ENCODE data around the gene CTH. TPM values are rescaled to one million over a fixed set of nuclear protein-coding genes. Genes with fewer than 3 reads are reported as not detected.
"Not testable (repeated sequence)": the region's sequence is repeated elsewhere in the genome, so short reads cannot be mapped to it uniquely, and the experiment has no call there.

The CTH gene
- total RNA-seq, 4 donors from 2014 or later = 1.7 to 4.4 (median 2.8) TPM

- TF ChIP-seq, protein P1, sequence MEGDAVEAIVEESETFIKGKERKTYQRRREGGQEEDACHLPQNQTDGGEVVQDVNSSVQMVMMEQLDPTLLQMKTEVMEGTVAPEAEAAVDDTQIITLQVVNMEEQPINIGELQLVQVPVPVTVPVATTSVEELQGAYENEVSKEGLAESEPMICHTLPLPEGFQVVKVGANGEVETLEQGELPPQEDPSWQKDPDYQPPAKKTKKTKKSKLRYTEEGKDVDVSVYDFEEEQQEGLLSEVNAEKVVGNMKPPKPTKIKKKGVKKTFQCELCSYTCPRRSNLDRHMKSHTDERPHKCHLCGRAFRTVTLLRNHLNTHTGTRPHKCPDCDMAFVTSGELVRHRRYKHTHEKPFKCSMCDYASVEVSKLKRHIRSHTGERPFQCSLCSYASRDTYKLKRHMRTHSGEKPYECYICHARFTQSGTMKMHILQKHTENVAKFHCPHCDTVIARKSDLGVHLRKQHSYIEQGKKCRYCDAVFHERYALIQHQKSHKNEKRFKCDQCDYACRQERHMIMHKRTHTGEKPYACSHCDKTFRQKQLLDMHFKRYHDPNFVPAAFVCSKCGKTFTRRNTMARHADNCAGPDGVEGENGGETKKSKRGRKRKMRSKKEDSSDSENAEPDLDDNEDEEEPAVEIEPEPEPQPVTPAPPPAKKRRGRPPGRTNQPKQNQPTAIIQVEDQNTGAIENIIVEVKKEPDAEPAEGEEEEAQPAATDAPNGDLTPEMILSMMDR (IDR thresholded peaks at IDR 0.05) = no peak
- no peak for TF ChIP-seq POLR2A (IDR thresholded peaks at IDR 0.05)
- Histone ChIP-seq H3K9me3 (no peaks in the 10 kb centered on the region), H3K27ac (no peak overlapping the region), H3K4me1 (no peaks in the 10 kb centered on the region), H3K4me3 (no peak overlapping the region), H3K36me3 (no peaks in the 10 kb centered on the region), H3K27me3 (no peaks in the 10 kb centered on the region)
- no peak for DNase-seq
Measured at GRCh38 chr1:70459496-70460225, 48.6 kb downstream of the CTH start.

- DNase-seq, H3K27me3 ChIP-seq, H3K36me3 ChIP-seq, H3K27ac ChIP-seq, H3K9me3 ChIP-seq, H3K4me1 ChIP-seq, H3K4me3 ChIP-seq: not testable (repeated sequence)
Measured at GRCh38 chr1:70460740-70461713, 50.0 kb downstream of the CTH start.

- no peaks in the 10 kb centered on the region for H3K9me3 ChIP-seq
- DNase-seq = no peak
- no peaks in the 10 kb centered on the region for H3K4me1 ChIP-seq
- no peaks in the 10 kb centered on the region for H3K36me3 ChIP-seq
- no peak overlapping the region for H3K27ac ChIP-seq
- no peak for TF ChIP-seq POLR2A (IDR thresholded peaks at IDR 0.05)
- TF ChIP-seq, protein P1 (IDR thresholded peaks at IDR 0.05) = no peak
- H3K27me3 ChIP-seq = no peaks in the 10 kb centered on the region
- H3K4me3 ChIP-seq = no peak overlapping the region
Measured at GRCh38 chr1:70462611-70463010, 51.5 kb downstream of the CTH start.

- H3K4me3 ChIP-seq = no peak overlapping the region
- no peaks in the 10 kb centered on the region for H3K36me3 ChIP-seq
- no peaks in the 10 kb centered on the region for H3K4me1 ChIP-seq
- H3K27ac ChIP-seq = no peak overlapping the region
- H3K9me3 ChIP-seq = no peaks in the 10 kb centered on the region
- no peaks in the 10 kb centered on the region for H3K27me3 ChIP-seq
- DNase-seq = no peak
- TF ChIP-seq, protein P1 (IDR thresholded peaks at IDR 0.05) = no peak
- no peak for TF ChIP-seq POLR2A (IDR thresholded peaks at IDR 0.05)
Measured at GRCh38 chr1:70465911-70466310, 54.8 kb downstream of the CTH start.

DNA sequence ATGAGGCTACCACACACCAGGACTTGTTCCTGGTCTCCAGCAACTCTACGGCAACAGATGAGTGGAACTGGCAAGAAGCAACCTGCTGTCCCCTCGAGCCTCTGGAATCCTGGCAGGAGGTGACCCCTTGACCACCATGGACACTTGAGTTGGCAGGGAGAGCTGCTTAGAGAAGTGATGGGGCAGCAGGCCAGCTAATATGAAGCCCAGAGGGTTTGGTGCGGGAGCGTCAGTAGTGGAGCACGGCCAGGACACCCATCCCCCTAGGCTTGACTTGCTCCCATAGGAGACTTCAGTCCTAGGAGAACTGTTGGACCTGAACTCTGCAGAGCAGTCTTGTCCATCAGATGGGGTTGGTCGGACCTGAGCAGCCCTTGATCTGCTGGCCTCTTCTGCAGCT is 56.5 kb downstream of the CTH start:
- Histone ChIP-seq H3K9me3 (no peaks in the 10 kb centered on the region), H3K27me3 (no peaks in the 10 kb centered on the region), H3K36me3 (no peaks in the 10 kb centered on the region), H3K27ac (no peak overlapping the region), H3K4me3 (no peak overlapping the region), H3K4me1 (no peaks in the 10 kb centered on the region)
- DNase-seq = no peak
- no peak for TF ChIP-seq POLR2A (IDR thresholded peaks at IDR 0.05)
- TF ChIP-seq, protein P1 (IDR thresholded peaks at IDR 0.05) = no peak

DNA sequence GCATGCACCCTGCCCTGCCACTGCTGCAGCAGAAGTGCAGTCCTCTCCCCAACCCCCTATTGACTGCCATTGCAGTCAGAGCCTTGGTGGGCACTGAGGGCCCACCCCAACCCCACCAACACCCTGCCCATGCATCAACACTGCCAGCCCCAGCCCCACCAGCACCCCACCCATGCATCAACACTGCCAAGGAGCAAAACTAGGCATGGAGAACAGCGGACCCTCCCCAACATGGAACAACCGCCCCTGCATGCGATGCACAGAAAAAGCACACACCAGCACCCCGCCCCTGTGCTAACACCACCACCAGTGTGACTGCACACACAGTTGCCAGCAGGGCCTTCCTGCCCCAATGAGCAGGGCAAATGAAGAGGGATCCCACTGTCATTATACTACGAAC is 57.1 kb downstream of the CTH start:
- H3K4me3 ChIP-seq = no peak overlapping the region
- H3K36me3 ChIP-seq = no peaks in the 10 kb centered on the region
- TF ChIP-seq, protein P1 (IDR thresholded peaks at IDR 0.05) = no peak
- TF ChIP-seq POLR2A (IDR thresholded peaks at IDR 0.05) = no peak
- H3K9me3 ChIP-seq = no peaks in the 10 kb centered on the region
- H3K27me3 ChIP-seq = no peaks in the 10 kb centered on the region
- no peak for DNase-seq
- H3K4me1 ChIP-seq = no peaks in the 10 kb centered on the region
- no peak overlapping the region for H3K27ac ChIP-seq

GRCh38 chr1:70469184-70469583 is 58.1 kb downstream of the CTH start:
- H3K36me3 ChIP-seq, H3K4me1 ChIP-seq, H3K27me3 ChIP-seq, H3K27ac ChIP-seq, DNase-seq, H3K9me3 ChIP-seq, H3K4me3 ChIP-seq: not testable (repeated sequence)
